ENCODE data around the gene ARAP3.

Gene ARAP3

DNA sequence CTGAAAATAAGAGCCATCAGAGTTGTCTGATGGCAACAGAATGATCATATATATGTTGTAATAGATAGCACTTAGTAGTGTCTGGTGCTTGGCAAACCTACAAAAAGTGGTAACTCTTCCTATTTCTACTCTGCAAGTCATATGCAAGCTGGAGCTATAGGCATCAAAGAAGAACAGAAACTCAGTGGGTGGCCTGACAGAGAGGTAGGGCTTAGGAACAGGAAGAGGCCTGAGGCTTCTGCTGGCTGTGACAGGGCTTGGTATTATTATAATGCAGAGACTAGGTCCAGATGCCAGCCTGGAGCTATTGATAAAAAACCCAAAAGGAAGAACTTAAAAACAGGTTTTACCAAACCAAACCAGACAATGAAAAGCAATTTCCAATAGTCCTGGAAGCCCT, 58.8 kb downstream of the ARAP3 start:
- TF ChIP-seq, protein P1, sequence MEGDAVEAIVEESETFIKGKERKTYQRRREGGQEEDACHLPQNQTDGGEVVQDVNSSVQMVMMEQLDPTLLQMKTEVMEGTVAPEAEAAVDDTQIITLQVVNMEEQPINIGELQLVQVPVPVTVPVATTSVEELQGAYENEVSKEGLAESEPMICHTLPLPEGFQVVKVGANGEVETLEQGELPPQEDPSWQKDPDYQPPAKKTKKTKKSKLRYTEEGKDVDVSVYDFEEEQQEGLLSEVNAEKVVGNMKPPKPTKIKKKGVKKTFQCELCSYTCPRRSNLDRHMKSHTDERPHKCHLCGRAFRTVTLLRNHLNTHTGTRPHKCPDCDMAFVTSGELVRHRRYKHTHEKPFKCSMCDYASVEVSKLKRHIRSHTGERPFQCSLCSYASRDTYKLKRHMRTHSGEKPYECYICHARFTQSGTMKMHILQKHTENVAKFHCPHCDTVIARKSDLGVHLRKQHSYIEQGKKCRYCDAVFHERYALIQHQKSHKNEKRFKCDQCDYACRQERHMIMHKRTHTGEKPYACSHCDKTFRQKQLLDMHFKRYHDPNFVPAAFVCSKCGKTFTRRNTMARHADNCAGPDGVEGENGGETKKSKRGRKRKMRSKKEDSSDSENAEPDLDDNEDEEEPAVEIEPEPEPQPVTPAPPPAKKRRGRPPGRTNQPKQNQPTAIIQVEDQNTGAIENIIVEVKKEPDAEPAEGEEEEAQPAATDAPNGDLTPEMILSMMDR (IDR thresholded peaks at IDR 0.05; ENCODE audit: insufficient read depth, low read length, missing control alignments), result no peak
- CTCF ChIA-PET, result interaction anchor here (0.7 to 16.3 kb wide), 5 partner anchors 9 to 346 kb away, joined by 3 to 413 read pairs (median 4); partner anchors contain the start of genes HDAC3 and RELL2
- POLR2A ChIA-PET, result no interaction called here
- no peak for DNase-seq (ENCODE audit: low read depth, low spot score)
- H3K4me3 ChIP-seq (ENCODE audit: low read depth, low read length), result no peak overlapping the region

DNA sequence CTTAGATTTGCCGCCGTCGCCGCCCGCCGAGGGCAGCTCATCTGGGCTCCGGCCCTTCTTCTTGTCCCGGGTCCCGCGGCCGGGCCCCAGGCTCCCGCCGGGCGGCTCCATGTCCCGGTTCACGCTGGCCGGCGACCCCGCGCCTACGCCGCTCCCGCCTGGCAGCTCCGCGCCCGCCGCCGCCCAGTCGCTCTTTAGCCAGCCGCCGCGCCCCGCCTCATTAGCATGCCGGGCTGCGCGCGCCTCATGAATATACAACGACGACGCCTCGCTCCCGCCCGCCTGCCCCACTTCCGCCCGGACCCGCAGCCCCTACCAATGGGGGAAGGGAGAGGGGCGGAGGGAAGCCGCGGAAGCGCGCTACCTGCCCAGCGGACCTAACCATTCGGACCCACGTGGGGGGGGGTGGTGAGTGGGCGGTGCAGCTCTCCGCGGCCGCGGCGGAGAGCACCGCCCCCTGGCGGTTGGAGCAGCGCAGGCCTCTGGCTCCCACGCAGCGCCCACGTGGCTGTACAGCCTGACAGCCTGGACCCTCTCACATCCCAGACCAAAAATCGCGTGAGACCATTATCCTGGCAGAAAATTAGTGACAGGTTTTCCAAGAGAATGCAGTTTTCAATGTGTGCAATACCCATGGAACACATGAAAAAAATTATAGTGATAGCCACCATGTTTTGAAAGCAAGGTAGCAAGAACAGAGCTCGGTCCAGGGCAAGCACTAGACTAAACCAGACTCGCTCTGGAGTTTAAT, 63.1 kb downstream of the ARAP3 start, which contains the start of gene DIAPH1:
Gene DIAPH1, minus strand, starts transcription at position 197 of the 751 bp plus-strand sequence. Its CDS starts 86 bp downstream, at position 111.
- CTCF ChIA-PET, result interaction anchor here (0.6 to 16.3 kb wide), 30 partner anchors 8 to 524 kb away, joined by 3 to 413 read pairs (median 6); partner anchors contain the start of genes FCHSD1, HDAC3 and RELL2
- H3K4me3 ChIP-seq (ENCODE audit: low read depth, low read length), result peak within 1 kb of the TSS; percentile 74
- TF ChIP-seq, protein P1 (IDR thresholded peaks at IDR 0.05; ENCODE audit: insufficient read depth, low read length, missing control alignments), result peak; percentile 99
- peak; percentile 46 for DNase-seq (ENCODE audit: low read depth, low spot score)
- POLR2A ChIA-PET, result interaction anchor here (0.6 to 3.0 kb wide), 4 partner anchors 15 to 56 kb away, joined by 3 to 15 read pairs (median 8); partner anchors contain the start of genes HDAC3 and RELL2

DNA sequence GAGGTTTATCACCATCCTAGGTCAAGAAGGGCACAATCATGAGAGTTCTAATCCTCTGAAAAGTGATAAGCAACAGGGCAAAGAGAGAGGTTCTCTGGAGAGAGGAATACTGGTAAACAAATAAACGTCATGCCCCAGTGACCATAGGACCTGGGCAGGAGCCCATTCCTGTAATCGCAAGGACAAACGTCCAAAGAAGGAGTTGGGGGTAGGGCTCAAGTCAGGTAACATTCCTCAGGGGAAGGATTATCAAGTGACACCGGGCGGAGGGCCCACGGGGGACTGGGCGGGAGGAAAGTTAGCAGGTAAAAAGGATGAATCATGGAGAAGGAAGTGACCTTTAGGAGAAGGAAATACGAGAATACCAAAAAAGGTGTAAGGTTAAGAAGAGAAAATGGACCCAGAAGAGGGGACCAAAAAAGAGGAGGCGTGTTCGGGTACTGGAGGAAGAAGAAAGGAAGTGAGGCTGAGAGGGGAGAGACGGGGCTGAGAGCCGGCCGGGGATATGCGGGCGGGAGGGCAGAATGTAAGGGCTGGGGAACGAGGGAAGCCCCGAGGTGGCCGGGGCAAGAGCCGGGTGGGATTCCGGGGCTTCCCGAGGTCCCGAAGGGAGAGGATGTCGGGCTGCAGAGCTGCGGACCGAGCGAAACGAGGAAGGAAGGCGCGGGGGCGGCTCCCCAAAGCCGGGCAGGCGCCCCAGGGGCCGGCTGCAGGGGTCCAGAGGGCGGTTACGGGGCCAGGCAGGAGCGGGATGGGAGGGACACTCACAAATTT, 63.8 kb downstream of the ARAP3 start:
- DNase-seq (ENCODE audit: low read depth, low spot score), result no peak
- POLR2A ChIA-PET, result interaction anchor here (0.6 to 3.0 kb wide), 4 partner anchors 14 to 55 kb away, joined by 3 to 15 read pairs (median 8); partner anchors contain the start of genes HDAC3 and RELL2
- TF ChIP-seq, protein P1 (IDR thresholded peaks at IDR 0.05; ENCODE audit: insufficient read depth, low read length, missing control alignments), result no peak
- CTCF ChIA-PET, result interaction anchor here (0.6 to 16.3 kb wide), 27 partner anchors 7 to 298 kb away, joined by 3 to 413 read pairs (median 6); partner anchors contain the start of genes FCHSD1, HDAC3 and RELL2
- H3K4me3 ChIP-seq (ENCODE audit: low read depth, low read length), result peak overlapping the region; percentile 74

DNA sequence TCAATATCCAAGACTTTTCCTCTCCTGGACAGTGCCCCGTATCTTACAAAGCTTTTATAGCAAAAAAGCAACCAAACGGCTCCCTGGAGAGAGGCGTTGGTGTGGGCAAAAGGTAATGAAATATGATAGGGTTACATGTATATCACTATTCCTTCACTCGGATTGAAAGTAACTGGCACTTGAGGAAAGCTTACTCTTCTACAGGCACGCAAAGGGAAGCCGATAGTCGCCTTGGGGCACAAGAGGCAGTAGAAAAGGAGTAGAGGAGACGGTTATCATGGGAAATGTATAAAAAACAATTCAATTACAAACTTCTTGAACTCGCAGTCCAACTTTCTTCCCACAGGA, 64.4 kb downstream of the ARAP3 start:
- CTCF ChIA-PET, result interaction anchor here (1.0 to 16.3 kb wide), 5 partner anchors 8 to 37 kb away, joined by 3 to 413 read pairs (median 259); partner anchors contain the start of genes HDAC3 and RELL2
- H3K4me3 ChIP-seq (ENCODE audit: low read depth, low read length), result peak overlapping the region; percentile 74
- no peak for DNase-seq (ENCODE audit: low read depth, low spot score)
- POLR2A ChIA-PET, result no interaction called here
- TF ChIP-seq, protein P1 (IDR thresholded peaks at IDR 0.05; ENCODE audit: insufficient read depth, low read length, missing control alignments), result no peak

DNA sequence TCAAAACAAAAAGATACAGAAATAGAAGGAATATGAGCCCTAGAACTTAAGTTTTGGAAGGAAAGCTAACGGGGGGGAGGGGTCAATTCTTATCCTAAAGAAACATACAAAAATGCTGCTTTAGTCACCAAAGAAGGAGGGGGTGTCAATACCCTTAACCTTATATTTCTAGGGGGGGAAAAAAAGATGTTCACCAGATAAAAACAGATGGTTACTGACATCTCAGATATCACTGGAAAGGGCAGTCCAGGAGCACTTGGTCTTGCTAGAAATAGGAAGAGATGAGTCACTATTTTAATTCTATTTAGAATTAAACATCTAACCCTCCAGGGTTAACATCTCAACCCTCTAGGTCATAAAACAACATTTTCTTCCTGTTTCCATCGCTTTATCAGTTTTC, 64.9 kb downstream of the ARAP3 start:
- peak overlapping the region; percentile 74; the same call in 1 of the 2 replicates for H3K4me3 ChIP-seq (ENCODE audit: low read depth, low read length)
- ChIA-PET CTCF (interaction anchor here (0.9 to 16.3 kb wide), 6 partner anchors 8 to 37 kb away, joined by 3 to 413 read pairs (median 131); partner anchors contain the start of genes HDAC3 and RELL2), POLR2A (no interaction called here)
- no peak for DNase-seq (ENCODE audit: low read depth, low spot score)
- TF ChIP-seq, protein P1 (IDR thresholded peaks at IDR 0.05; ENCODE audit: insufficient read depth, low read length, missing control alignments), result no peak

All from AG04449 (cell line).